RPMI8226 (cell line): ENCODE measurements around the gene AZGP1.
"Not testable (repeated sequence)": the region's sequence is repeated elsewhere in the genome, so short reads cannot be mapped to it uniquely, and the experiment has no call there.

ENCODE experiments used
- DNase-seq: peaks from one replicate; pipeline ENCODE4 v3.0.0-alpha.2; 2015

Gene AZGP1

GRCh38 chr7:99996755-99997544, 21.1 kb upstream of the AZGP1 start:
- DNase-seq = no peak

GRCh38 chr7:99994819-99995218, 19.0 kb upstream of the AZGP1 start:
- no peak for DNase-seq

- DNase-seq = peak; percentile 29
Measured at GRCh38 chr7:99992330-99993038, 16.7 kb upstream of the AZGP1 start.

- not testable (repeated sequence) for DNase-seq
Measured at GRCh38 chr7:99991543-99991942, 15.7 kb upstream of the AZGP1 start.

- DNase-seq = no peak
Measured at GRCh38 chr7:99990460-99990852, 14.6 kb upstream of the AZGP1 start.

GRCh38 chr7:99987846-99988245, 12.0 kb upstream of the AZGP1 start:
- no peak for DNase-seq

GRCh38 chr7:99987306-99987705, 11.5 kb upstream of the AZGP1 start:
- not testable (repeated sequence) for DNase-seq

GRCh38 chr7:99984593-99984992, 8.8 kb upstream of the AZGP1 start:
- no peak for DNase-seq

GRCh38 chr7:99981066-99981465, 5.2 kb upstream of the AZGP1 start:
- DNase-seq = not testable (repeated sequence)

- DNase-seq = not testable (repeated sequence)
Measured at GRCh38 chr7:99980448-99980872, 4.6 kb upstream of the AZGP1 start.

GRCh38 chr7:99979814-99980225, 4.0 kb upstream of the AZGP1 start:
- DNase-seq = peak; percentile 48

- no peak for DNase-seq
Measured at GRCh38 chr7:99976626-99977025, 795 bp upstream of the AZGP1 start.

- DNase-seq = no peak
Measured at GRCh38 chr7:99974681-99975080, 1.1 kb downstream of the AZGP1 start.

- not testable (repeated sequence) for DNase-seq
Measured at GRCh38 chr7:99973817-99974216, 2.0 kb downstream of the AZGP1 start.

GRCh38 chr7:99971242-99971641, 4.6 kb downstream of the AZGP1 start:
- no peak for DNase-seq

GRCh38 chr7:99969813-99970212, 6.0 kb downstream of the AZGP1 start:
- DNase-seq = not testable (repeated sequence)

- no peak for DNase-seq
Measured at GRCh38 chr7:99969298-99969697, 6.5 kb downstream of the AZGP1 start.

- DNase-seq = no peak
Measured at GRCh38 chr7:99958564-99959227, 17.1 kb downstream of the AZGP1 start.

GRCh38 chr7:99955247-99955646, 20.6 kb downstream of the AZGP1 start:
- DNase-seq = peak; percentile 60

- not testable (repeated sequence) for DNase-seq
Measured at GRCh38 chr7:99954643-99955042, 21.2 kb downstream of the AZGP1 start.

- DNase-seq = peak; percentile 16
Measured at GRCh38 chr7:99953649-99954048, 22.2 kb downstream of the AZGP1 start.

GRCh38 chr7:99952649-99953048, 23.2 kb downstream of the AZGP1 start:
- DNase-seq = not testable (repeated sequence)

- DNase-seq = not testable (repeated sequence)
Measured at GRCh38 chr7:99950819-99951218, 25.0 kb downstream of the AZGP1 start.
